ENCODE measurements around the gene KLHL7.
"Not testable (repeated sequence)": the region's sequence is repeated elsewhere in the genome, so short reads cannot be mapped to it uniquely, and the experiment has no call there.

KLHL7 gene

DNA sequence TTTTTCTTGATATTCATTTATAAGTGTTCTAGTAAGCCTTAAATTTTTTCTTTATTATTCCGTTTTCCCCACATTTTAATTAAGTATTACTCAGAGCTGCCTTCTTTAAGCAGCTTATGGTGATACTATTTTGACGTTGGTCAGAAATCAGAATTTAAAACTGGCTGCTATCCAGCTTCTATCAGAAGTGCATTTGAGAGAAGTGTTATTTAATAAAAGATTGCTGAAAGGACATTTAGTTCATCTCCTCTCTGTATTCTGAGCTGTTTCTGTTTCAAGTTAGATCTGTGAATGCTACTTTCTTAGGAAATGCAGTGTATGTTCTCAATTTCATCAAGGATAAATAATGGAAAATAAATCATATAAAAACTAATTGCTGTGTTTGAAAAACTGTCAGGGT lies 17.4 kb downstream of the KLHL7 start:
- Histone ChIP-seq H3K27me3 (ENCODE audit: control insufficient read depth in 1 of 2, insufficient read depth in 1 of 2, low read length in 2 of 2) (no peaks in the 10 kb centered on the region), H3K9ac (ENCODE audit: low read length) (no peak overlapping the region), H3K4me2 (ENCODE audit: low read length, poor library complexity, severe bottlenecking) (no peak overlapping the region), H3K9me3 (ENCODE audit: control insufficient read depth, low read length) (no peaks in the 10 kb centered on the region), H4K8ac (ENCODE audit: low read length) (no peak overlapping the region), H3K27ac (ENCODE audit: low read length, poor library complexity, severe bottlenecking) (no peak overlapping the region), H3K4me3 (ENCODE audit: insufficient read depth in 1 of 2, low read depth in 1 of 2, low read length in 2 of 2) (no peak overlapping the region), H2AFZ (ENCODE audit: low read depth, low read length) (no peak overlapping the region), H2BK5ac (ENCODE audit: low read depth, low read length, poor library complexity, severe bottlenecking) (no peak overlapping the region), H3K18ac (ENCODE audit: low read depth in 1 of 2, low read length in 2 of 2) (no peak overlapping the region), H2BK15ac (ENCODE audit: low read depth, poor library complexity, severe bottlenecking) (no peak overlapping the region), H3K4ac (ENCODE audit: low read depth in 1 of 2, low read length in 2 of 2) (no peak overlapping the region), H2BK12ac (ENCODE audit: low read length in 2 of 2) (no peak overlapping the region), H2AK5ac (ENCODE audit: low read length, severe bottlenecking) (no peak overlapping the region), H3K4me1 (ENCODE audit: control insufficient read depth, insufficient read depth, low read depth, low read length) (no peaks in the 10 kb centered on the region), H2BK120ac (ENCODE audit: low read depth, low read length) (no peak overlapping the region), H4K91ac (ENCODE audit: low read length) (no peak overlapping the region), H3K36me3 (ENCODE audit: control insufficient read depth in 1 of 2, insufficient read depth in 2 of 2, low read depth in 1 of 2, low read length in 2 of 2) (peaks cover 9 to 36% of the 10 kb centered on the region in 2 experiments), H3K23ac (ENCODE audit: low read length in 2 of 2) (no peak overlapping the region), H3K79me1 (replicated peaks; ENCODE audit: low read length, poor library complexity, severe bottlenecking) (peaks cover 20% of the 10 kb centered on the region), H3K14ac (ENCODE audit: low read length in 2 of 2) (no peak overlapping the region)
- DNase-seq = no peak
- WGBS = 94% methylated on average over 1 of the region's 2 CpGs

DNA sequence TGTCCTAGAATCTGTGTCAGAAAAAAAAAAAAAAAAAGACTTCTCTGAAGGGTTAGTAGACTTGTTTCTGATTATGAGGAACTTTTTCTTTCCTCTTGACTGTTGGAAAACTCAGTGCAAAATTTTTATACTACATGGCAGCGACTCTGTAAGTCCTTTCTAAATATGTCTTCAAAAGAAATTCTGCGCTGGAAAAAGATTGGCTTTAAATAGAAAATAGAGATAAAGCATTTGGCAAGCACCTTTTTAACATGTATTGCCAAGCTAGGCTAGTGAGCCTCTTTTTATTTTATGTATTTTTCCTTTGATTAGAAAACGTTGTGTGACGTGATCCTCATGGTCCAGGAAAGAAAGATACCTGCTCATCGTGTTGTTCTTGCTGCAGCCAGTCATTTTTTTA lies 17.9 kb downstream of the KLHL7 start:
- H4K91ac ChIP-seq (ENCODE audit: low read length) = no peak overlapping the region
- no peak overlapping the region for H3K9ac ChIP-seq (ENCODE audit: low read length)
- no peak for DNase-seq
- no peak overlapping the region for H2BK12ac ChIP-seq (ENCODE audit: low read length in 2 of 2)
- no peak overlapping the region for H3K4me2 ChIP-seq (ENCODE audit: low read length, poor library complexity, severe bottlenecking)
- H3K79me1 ChIP-seq (replicated peaks; ENCODE audit: low read length, poor library complexity, severe bottlenecking) = peaks cover 16% of the 10 kb centered on the region
- H2AK5ac ChIP-seq (ENCODE audit: low read length, severe bottlenecking) = no peak overlapping the region
- H3K18ac ChIP-seq (ENCODE audit: low read depth in 1 of 2, low read length in 2 of 2) = no peak overlapping the region
- H2BK15ac ChIP-seq (ENCODE audit: low read depth, poor library complexity, severe bottlenecking) = no peak overlapping the region
- H3K9me3 ChIP-seq (ENCODE audit: control insufficient read depth, low read length) = no peaks in the 10 kb centered on the region
- no peak overlapping the region for H2AFZ ChIP-seq (ENCODE audit: low read depth, low read length)
- no peaks in the 10 kb centered on the region for H3K4me1 ChIP-seq (ENCODE audit: control insufficient read depth, insufficient read depth, low read depth, low read length)
- H2BK5ac ChIP-seq (ENCODE audit: low read depth, low read length, poor library complexity, severe bottlenecking) = no peak overlapping the region
- H3K27ac ChIP-seq (ENCODE audit: low read length, poor library complexity, severe bottlenecking) = no peak overlapping the region
- H3K14ac ChIP-seq (ENCODE audit: low read length in 2 of 2) = no peak overlapping the region
- H2BK120ac ChIP-seq (ENCODE audit: low read depth, low read length) = no peak overlapping the region
- no peak overlapping the region for H3K4me3 ChIP-seq (ENCODE audit: insufficient read depth in 1 of 2, low read depth in 1 of 2, low read length in 2 of 2)
- WGBS = 95% methylated on average over 4 of the region's 5 CpGs
- H3K4ac ChIP-seq (ENCODE audit: low read depth in 1 of 2, low read length in 2 of 2) = no peak overlapping the region
- peaks cover 9 to 40% of the 10 kb centered on the region in 2 experiments for H3K36me3 ChIP-seq (ENCODE audit: control insufficient read depth in 1 of 2, insufficient read depth in 2 of 2, low read depth in 1 of 2, low read length in 2 of 2)
- H3K27me3 ChIP-seq (ENCODE audit: control insufficient read depth in 1 of 2, insufficient read depth in 1 of 2, low read length in 2 of 2) = no peaks in the 10 kb centered on the region
- no peak overlapping the region for H4K8ac ChIP-seq (ENCODE audit: low read length)
- no peak overlapping the region for H3K23ac ChIP-seq (ENCODE audit: low read length in 2 of 2)

- Histone ChIP-seq H3K27ac (ENCODE audit: low read length, poor library complexity, severe bottlenecking) (no peak overlapping the region), H2BK5ac (ENCODE audit: low read depth, low read length, poor library complexity, severe bottlenecking) (no peak overlapping the region), H2BK12ac (ENCODE audit: low read length in 2 of 2) (no peak overlapping the region), H4K91ac (ENCODE audit: low read length) (no peak overlapping the region), H3K18ac (ENCODE audit: low read depth in 1 of 2, low read length in 2 of 2) (no peak overlapping the region), H3K36me3 (ENCODE audit: control insufficient read depth in 1 of 2, insufficient read depth in 2 of 2, low read depth in 1 of 2, low read length in 2 of 2) (peaks cover 13 to 62% of the 10 kb centered on the region in 2 experiments), H2AK5ac (ENCODE audit: low read length, severe bottlenecking) (no peak overlapping the region), H3K9ac (ENCODE audit: low read length) (no peak overlapping the region), H2BK120ac (ENCODE audit: low read depth, low read length) (no peak overlapping the region), H3K23ac (ENCODE audit: low read length in 2 of 2) (no peak overlapping the region), H3K14ac (ENCODE audit: low read length in 2 of 2) (no peak overlapping the region), H3K4me3 (ENCODE audit: insufficient read depth in 1 of 2, low read depth in 1 of 2, low read length in 2 of 2) (no peak overlapping the region), H3K4me2 (ENCODE audit: low read length, poor library complexity, severe bottlenecking) (no peak overlapping the region), H2BK15ac (ENCODE audit: low read depth, poor library complexity, severe bottlenecking) (no peak overlapping the region), H4K8ac (ENCODE audit: low read length) (no peak overlapping the region), H3K4ac (ENCODE audit: low read depth in 1 of 2, low read length in 2 of 2) (no peak overlapping the region), H3K27me3 (ENCODE audit: control insufficient read depth in 1 of 2, insufficient read depth in 1 of 2, low read length in 2 of 2) (no peaks in the 10 kb centered on the region), H3K4me1 (ENCODE audit: control insufficient read depth, insufficient read depth, low read depth, low read length) (peaks cover 1% of the 10 kb centered on the region), H2AFZ (ENCODE audit: low read depth, low read length) (no peak overlapping the region), H3K9me3 (ENCODE audit: control insufficient read depth, low read length) (no peaks in the 10 kb centered on the region), H3K79me1 (replicated peaks; ENCODE audit: low read length, poor library complexity, severe bottlenecking) (peaks cover 9% of the 10 kb centered on the region)
- 90% methylated on average over 4 of the region's 4 CpGs for WGBS
- DNase-seq = no peak
Measured at GRCh38 chr7:23129036-23129435, 23.5 kb downstream of the KLHL7 start.

- no CpG with 5 or more reads among the region's 2 CpGs for WGBS
- not testable (repeated sequence) for H2AFZ ChIP-seq (ENCODE audit: low read depth, low read length); H3K9ac ChIP-seq (ENCODE audit: low read length)
Measured at GRCh38 chr7:23131799-23132198, 26.2 kb downstream of the KLHL7 start.

More at GRCh38 chr7:23131799-23132198, 26.2 kb downstream of the KLHL7 start:
- H4K91ac ChIP-seq (ENCODE audit: low read length); H2BK12ac ChIP-seq (ENCODE audit: low read length in 2 of 2); H3K23ac ChIP-seq (ENCODE audit: low read length in 2 of 2); H3K9me3 ChIP-seq (ENCODE audit: control insufficient read depth, low read length); H2AK5ac ChIP-seq (ENCODE audit: low read length, severe bottlenecking); H3K14ac ChIP-seq (ENCODE audit: low read length in 2 of 2); H3K4me3 ChIP-seq (ENCODE audit: insufficient read depth in 1 of 2, low read depth in 1 of 2, low read length in 2 of 2); H2BK120ac ChIP-seq (ENCODE audit: low read depth, low read length); DNase-seq; H4K8ac ChIP-seq (ENCODE audit: low read length); H3K4me1 ChIP-seq (ENCODE audit: control insufficient read depth, insufficient read depth, low read depth, low read length); H3K4me2 ChIP-seq (ENCODE audit: low read length, poor library complexity, severe bottlenecking); H3K27ac ChIP-seq (ENCODE audit: low read length, poor library complexity, severe bottlenecking); H3K27me3 ChIP-seq (ENCODE audit: control insufficient read depth in 1 of 2, insufficient read depth in 1 of 2, low read length in 2 of 2); H3K18ac ChIP-seq (ENCODE audit: low read depth in 1 of 2, low read length in 2 of 2); H3K4ac ChIP-seq (ENCODE audit: low read depth in 1 of 2, low read length in 2 of 2); H2BK5ac ChIP-seq (ENCODE audit: low read depth, low read length, poor library complexity, severe bottlenecking); H2BK15ac ChIP-seq (ENCODE audit: low read depth, poor library complexity, severe bottlenecking); H3K79me1 ChIP-seq (replicated peaks; ENCODE audit: low read length, poor library complexity, severe bottlenecking): not testable (repeated sequence)
- peaks cover 13 to 37% of the 10 kb centered on the region in 2 experiments for H3K36me3 ChIP-seq (ENCODE audit: control insufficient read depth in 1 of 2, insufficient read depth in 2 of 2, low read depth in 1 of 2, low read length in 2 of 2)

All from mesenchymal stem cell (in vitro differentiated cells and primary cell).